GM12874 (cell line): Measurements from ENCODE around the gene PTGES.

Experiments used
- CTCF ChIP-seq: IDR thresholded peaks from 2 replicates; pipeline ENCODE4 v1.5.1; 2011; ENCODE audit warnings: low read depth, mild to moderate bottlenecking, control low read depth, low read length, moderate library complexity; ENCODE audit not compliant: insufficient read depth

PTGES gene

GRCh38 chr9:129781981-129782380 lies 29.1 kb upstream of the PTGES start:
- no peak for TF ChIP-seq CTCF

- TF ChIP-seq CTCF = no peak
These were observed 28.3 kb upstream of the PTGES start for GRCh38 chr9:129781131-129781530.

- TF ChIP-seq CTCF = no peak
These were observed 26.8 kb upstream of the PTGES start for GRCh38 chr9:129779560-129780190.

GRCh38 chr9:129778469-129778868 lies 25.6 kb upstream of the PTGES start:
- TF ChIP-seq CTCF = no peak

DNA sequence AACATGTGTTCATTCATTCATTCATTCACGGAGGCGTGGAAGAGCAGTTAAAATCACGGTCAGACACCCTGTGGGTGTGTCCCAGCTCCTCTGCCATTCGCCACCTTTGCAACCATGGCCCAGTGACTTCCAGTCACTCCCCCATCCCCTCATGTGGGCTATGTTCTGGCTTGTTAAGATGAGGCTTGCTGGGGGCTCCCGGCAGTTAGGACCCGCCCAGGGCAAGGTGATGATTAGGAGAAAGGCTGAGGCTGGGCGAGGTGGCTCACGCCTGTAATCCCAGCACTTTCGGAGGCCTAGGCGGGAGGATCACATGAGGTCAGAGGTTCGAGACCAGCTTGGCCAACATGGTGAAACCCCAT lies 24.9 kb upstream of the PTGES start:
- TF ChIP-seq CTCF = no peak

DNA sequence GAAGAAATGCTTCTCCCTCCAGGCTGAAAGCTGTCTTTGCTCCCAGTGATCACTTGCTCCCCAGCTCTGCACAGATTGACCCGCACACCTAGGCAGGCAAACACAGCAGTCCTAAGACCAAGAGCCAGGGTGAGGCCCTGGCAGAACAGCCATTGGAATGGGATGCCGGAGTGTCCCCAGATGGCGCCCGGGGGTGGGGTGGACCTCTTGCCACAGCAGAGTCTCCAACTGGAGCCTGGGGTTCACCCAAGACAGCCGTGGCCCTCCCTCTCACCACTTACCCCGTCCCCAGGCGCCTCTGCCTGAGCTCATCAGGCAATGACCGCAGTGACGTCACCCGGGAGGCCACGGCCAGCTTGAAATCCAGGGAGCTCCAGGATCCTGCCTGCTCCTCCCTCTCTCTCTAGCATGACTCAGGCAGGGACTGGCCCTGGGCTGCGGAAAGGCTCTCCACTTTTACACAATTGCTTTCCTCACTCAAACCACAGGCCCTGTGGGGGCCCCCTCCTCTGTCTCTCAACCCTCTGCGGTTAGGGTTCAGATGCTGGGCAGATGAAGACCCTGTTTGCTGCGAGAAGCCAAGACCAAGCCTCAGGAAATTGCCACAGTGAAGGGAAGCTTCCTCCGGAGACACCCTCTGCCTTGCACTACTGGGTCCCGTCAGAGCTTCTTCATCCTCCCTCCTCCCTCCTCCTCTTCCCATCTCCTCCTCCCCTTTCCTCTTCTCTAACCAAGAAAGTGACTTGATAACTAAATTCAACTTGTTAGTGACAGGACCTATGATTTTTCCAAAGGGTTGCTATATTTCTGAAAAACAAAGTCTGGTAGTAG lies 24.3 kb upstream of the PTGES start:
- TF ChIP-seq CTCF = no peak

GRCh38 chr9:129776566-129776937 lies 23.7 kb upstream of the PTGES start:
- no peak for TF ChIP-seq CTCF
